Islet precursor cell (in vitro differentiated cells): ENCODE results near the gene TOMT.
A peak's percentile ranks its signal among the peaks of the same experiment; 100 is the strongest.

Source experiments
- DNase-seq: peaks from one replicate; pipeline ENCODE4 v3.0.0-alpha.2; 2018

TOMT gene

GRCh38 chr11:72105888-72106287 lies at the start of gene TOMT:
TOMT (plus strand) TSS chr11:72105924; CDS start chr11:72105952, 28 bp downstream.
- DNase-seq = no peak

GRCh38 chr11:72058416-72059034 lies 47.2 kb upstream of the TOMT start:
- no peak for DNase-seq

- DNase-seq = peak; percentile 7
These were observed 43.9 kb upstream of the TOMT start for GRCh38 chr11:72061739-72062396.

GRCh38 chr11:72066855-72067254 lies 38.9 kb upstream of the TOMT start:
- DNase-seq = peak; percentile 19

GRCh38 chr11:72067266-72067665 lies 38.5 kb upstream of the TOMT start:
- no peak for DNase-seq

- no peak for DNase-seq
These were observed 38.0 kb upstream of the TOMT start for GRCh38 chr11:72067676-72068075.

GRCh38 chr11:72069200-72069599 lies 36.5 kb upstream of the TOMT start:
- peak; percentile 1 for DNase-seq

- peak; percentile 95 for DNase-seq
These were observed 35.9 kb upstream of the TOMT start for GRCh38 chr11:72069787-72070251.

- peak; percentile 35 for DNase-seq
These were observed 35.2 kb upstream of the TOMT start for GRCh38 chr11:72070491-72070890.

GRCh38 chr11:72072348-72072747 lies 33.4 kb upstream of the TOMT start:
- peak; percentile 88 for DNase-seq

- DNase-seq = peak; percentile 42
These were observed 30.6 kb upstream of the TOMT start for GRCh38 chr11:72075109-72075508.

- no peak for DNase-seq
These were observed 30.0 kb upstream of the TOMT start for GRCh38 chr11:72075756-72076155.

GRCh38 chr11:72078477-72078876 lies 27.2 kb upstream of the TOMT start:
- peak; percentile 17 for DNase-seq

GRCh38 chr11:72079819-72080325 lies 25.9 kb upstream of the TOMT start:
- peak; percentile 46 for DNase-seq

GRCh38 chr11:72080326-72081183 lies 25.2 kb upstream of the TOMT start, which contains the start of the genes LRRC51 and NUMA1:
LRRC51 (plus strand) TSS chr11:72080850; CDS start chr11:72089084, 8,234 bp downstream.
NUMA1 (minus strand) TSS chr11:72080542; CDS start chr11:72035943, 44,599 bp downstream.
- DNase-seq = peak; percentile 100

GRCh38 chr11:72081184-72081644 lies 24.5 kb upstream of the TOMT start:
- no peak for DNase-seq

- peak; percentile 43 for DNase-seq
These were observed 23.8 kb upstream of the TOMT start for GRCh38 chr11:72081821-72082453.

GRCh38 chr11:72083414-72083813 lies 22.3 kb upstream of the TOMT start:
- no peak for DNase-seq

- DNase-seq = no peak
These were observed 21.6 kb upstream of the TOMT start for GRCh38 chr11:72084076-72084475.

GRCh38 chr11:72084965-72085364 lies 20.8 kb upstream of the TOMT start:
- DNase-seq = no peak

GRCh38 chr11:72085621-72086351 lies 19.9 kb upstream of the TOMT start:
- no peak for DNase-seq
